H9 (cell line): Measurements from ENCODE around the gene LDLRAP1. TPM values are rescaled to one million over a fixed set of nuclear protein-coding genes. Genes with fewer than 3 reads are reported as not detected.

Source experiments
- DNase-seq: peaks from one replicate; pipeline ENCODE4 v3.0.0-alpha.2; 2017
- H2AFZ ChIP-seq: one replicate; pipeline ENCODE4 v1.6.1; 2013; ENCODE audit warnings: mild to moderate bottlenecking, low read length, control low read depth, moderate library complexity
- H2AK5ac ChIP-seq: 2 replicates; pipeline ENCODE4 v1.6.1; 2013; ENCODE audit warnings: low read length, control low read depth, mixed read lengths; ENCODE audit not compliant: insufficient read length
- H2BK120ac ChIP-seq: one replicate; pipeline ENCODE4 v1.6.1; 2013; ENCODE audit warnings: low read depth, mild to moderate bottlenecking, low read length, control low read depth, inconsistent platforms; ENCODE audit not compliant: poor library complexity, severe bottlenecking
- H2BK12ac ChIP-seq: 2 replicates; pipeline ENCODE4 v1.6.1; 2013; ENCODE audit warnings: low read length, control low read depth, mixed read lengths, low read depth; ENCODE audit not compliant: insufficient read length
- H2BK15ac ChIP-seq: 2 replicates; pipeline ENCODE4 v1.6.1; 2013; ENCODE audit warnings: low read depth, low read length, control low read depth
- H2BK20ac ChIP-seq: one replicate; pipeline ENCODE4 v1.6.1; 2013; ENCODE audit warnings: low read depth, mild to moderate bottlenecking, low read length, control low read depth, inconsistent platforms; ENCODE audit not compliant: poor library complexity, severe bottlenecking
- H2BK5ac ChIP-seq: 2 replicates; pipeline ENCODE4 v1.6.1; 2013; ENCODE audit warnings: low read length, control low read depth, mixed read lengths; ENCODE audit not compliant: insufficient read length
- H3K14ac ChIP-seq: 2 replicates; pipeline ENCODE4 v1.6.1; 2013; ENCODE audit warnings: low read length, control low read depth; ENCODE audit not compliant: insufficient read depth
- H3K18ac ChIP-seq: 2 replicates; pipeline ENCODE4 v1.6.1; 2013; ENCODE audit warnings: low read depth, mild to moderate bottlenecking, mixed read lengths, low read length, control low read depth; ENCODE audit not compliant: insufficient read length
- H3K23ac ChIP-seq: 2 replicates; pipeline ENCODE4 v1.6.1; 2013; ENCODE audit warnings: low read length, control low read depth, mixed read lengths, low read depth; ENCODE audit not compliant: insufficient read length
- H3K23me2 ChIP-seq: 2 replicates; pipeline ENCODE4 v1.6.1; 2013; ENCODE audit warnings: low read depth, mild to moderate bottlenecking, mixed read lengths, low read length, control low read depth; ENCODE audit not compliant: insufficient read length, poor library complexity, severe bottlenecking
- H3K27ac ChIP-seq: 2 replicates; pipeline ENCODE4 v1.5.1; 2013; ENCODE audit warnings: low read length, control low read depth, mixed read lengths, low read depth; ENCODE audit not compliant: insufficient read length
- H3K27me3 ChIP-seq: 2 replicates; pipeline ENCODE4 v1.6.1; 2013; ENCODE audit warnings: low read length, control low read depth, inconsistent platforms; ENCODE audit not compliant: insufficient read depth
- H3K4ac ChIP-seq: 2 replicates; pipeline ENCODE4 v1.6.1; 2013; ENCODE audit warnings: low read depth, mild to moderate bottlenecking, control low read depth, inconsistent platforms, low read length, moderate library complexity
- H3K4me1 ChIP-seq: 2 replicates; pipeline ENCODE4 v1.6.1; 2013; ENCODE audit warnings: low read length, control low read depth, inconsistent platforms; ENCODE audit not compliant: insufficient read depth
- H3K4me2 ChIP-seq: 2 replicates; pipeline ENCODE4 v1.6.1; 2013; ENCODE audit warnings: low read length, control low read depth, mixed read lengths; ENCODE audit not compliant: insufficient read length, insufficient read depth
- H3K56ac ChIP-seq: 2 replicates; pipeline ENCODE4 v1.6.1; 2013; ENCODE audit warnings: low read depth, mild to moderate bottlenecking, mixed read lengths, low read length, control low read depth; ENCODE audit not compliant: insufficient read length
- H3K79me1 ChIP-seq: 2 replicates; pipeline ENCODE4 v1.6.1; 2013; ENCODE audit warnings: low read depth, mild to moderate bottlenecking, moderate library complexity, low read length, control low read depth, inconsistent platforms; ENCODE audit not compliant: insufficient read depth, poor library complexity, severe bottlenecking
- H3K79me2 ChIP-seq: 2 replicates; pipeline ENCODE4 v1.6.1; 2013; ENCODE audit warnings: low read length, control low read depth, inconsistent platforms; ENCODE audit not compliant: insufficient read depth
- H3K9ac ChIP-seq: 2 replicates; pipeline ENCODE4 v1.6.1; 2013; ENCODE audit warnings: low read length, control low read depth, mixed read lengths; ENCODE audit not compliant: insufficient read length; ENCODE audit errors: extremely low read depth
- H3K9me3 ChIP-seq: one replicate; pipeline ENCODE4 v1.6.1; 2013; ENCODE audit warnings: low read depth, low read length, inconsistent platforms; ENCODE audit not compliant: control insufficient read depth
- H3T11ph ChIP-seq: one replicate; pipeline ENCODE4 v1.6.1; 2013; ENCODE audit warnings: mild to moderate bottlenecking, low read length, control low read depth, inconsistent platforms
- H4K20me1 ChIP-seq: one replicate; pipeline ENCODE4 v1.6.1; 2013; ENCODE audit not compliant: control insufficient read depth, insufficient read length, insufficient read depth
- H4K5ac ChIP-seq: 2 replicates; pipeline ENCODE4 v1.6.1; 2013; ENCODE audit warnings: low read depth, mild to moderate bottlenecking, mixed read lengths, low read length, control low read depth; ENCODE audit not compliant: insufficient read length
- H4K8ac ChIP-seq: replicated peaks from 2 replicates; pipeline ENCODE4 v1.6.1; 2013; ENCODE audit warnings: low read length, control low read depth, mixed read lengths, low read depth; ENCODE audit not compliant: insufficient read length
- H4K91ac ChIP-seq: 2 replicates; pipeline ENCODE4 v1.6.1; 2013; ENCODE audit warnings: low read depth, mild to moderate bottlenecking, moderate library complexity, mixed read lengths, low read length, control low read depth; ENCODE audit not compliant: insufficient read length
- H3K27ac Mint-ChIP-seq, 3 experiments: 2 replicates in 2 of 3; 3 replicates in 1 of 3; pipeline ENCODE4 v1.8.0; 2020 to 2021; ENCODE audit warnings: mixed read lengths in 3 of 3, mild to moderate bottlenecking in 1 of 3, moderate library complexity in 1 of 3
- H3K27me3 Mint-ChIP-seq: 2 replicates; pipeline ENCODE4 v1.8.0; 2021; ENCODE audit warnings: low read depth, mild to moderate bottlenecking, moderate library complexity, mixed read lengths
- H3K36me3 Mint-ChIP-seq, 3 experiments: 2 replicates in 2 of 3; 3 replicates in 1 of 3; pipeline ENCODE4 v1.8.0; 2020 to 2021; ENCODE audit warnings: low read depth in 3 of 3, mixed read lengths in 3 of 3; ENCODE audit not compliant: insufficient read depth in 1 of 3
- H3K4me1 Mint-ChIP-seq, 2 experiments: 2 replicates each; pipeline ENCODE4 v1.8.0; 2020; ENCODE audit warnings: mixed read lengths in 2 of 2
- H3K4me3 Mint-ChIP-seq, 2 experiments: 2 replicates in 1 of 2; 3 replicates in 1 of 2; pipeline ENCODE4 v1.8.0; 2020 to 2021; ENCODE audit warnings: mild to moderate bottlenecking in 2 of 2, mixed read lengths in 2 of 2, moderate library complexity in 1 of 2
- H3K9me3 Mint-ChIP-seq, 2 experiments: 2 replicates in 1 of 2; 3 replicates in 1 of 2; pipeline ENCODE4 v1.8.0; 2020; ENCODE audit warnings: mild to moderate bottlenecking in 2 of 2, mixed read lengths in 2 of 2, moderate library complexity in 1 of 2
- WGBS: extraction: QIAGEN DNeasy Blood & Tissue Kit; methylation state at CpG from one replicate; pipeline ENCODE4 v1.1.7; 2013; ENCODE audit warnings: missing lambda C conversion rate, low lambda C conversion rate, mixed read lengths; ENCODE audit not compliant: insufficient read length; ENCODE audit errors: extremely low coverage; 5-methylcytosine and 5-hydroxymethylcytosine counted together
- total RNA-seq: library from RNA; stranded (reverse); gene quantifications from 2 replicates; pipeline ENCODE4 v1.2.1, GENCODE V29; 2021
- TF ChIP-seq, protein P1 (sequence below): fragments of 200-600 bp; sonication (generic); conservative IDR thresholded peaks from 3 replicates; pipeline ENCODE4 v1.8.0; 2021; ENCODE audit warnings: antibody characterized with exemption, mild to moderate bottlenecking

LDLRAP1 gene
- total RNA-seq, 1 experiment from 2014 or later: 15.7 TPM

DNA sequence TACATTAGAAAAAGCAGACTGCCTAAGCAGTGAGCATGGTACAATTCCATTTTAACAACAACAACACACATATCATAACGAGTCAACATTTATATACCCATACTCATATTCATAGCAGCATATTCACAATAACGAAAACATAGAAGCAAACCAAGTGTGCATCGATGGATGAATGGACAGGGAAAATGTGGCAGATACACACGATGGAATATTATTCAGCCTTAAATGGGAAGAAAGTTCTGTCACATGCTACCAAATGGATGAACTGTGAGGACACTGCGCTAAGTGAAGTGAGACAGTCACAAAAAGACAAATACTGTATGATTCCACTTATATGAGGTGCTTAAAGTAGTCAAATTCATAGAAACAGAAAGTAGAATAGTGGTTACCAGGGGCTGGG lies 63.7 kb downstream of the LDLRAP1 start:
- no peaks in the 10 kb centered on the region for H3K79me2 ChIP-seq
- no peak overlapping the region for H3K14ac ChIP-seq
- Mint-ChIP-seq H3K27me3 (peaks cover 14% of the 10 kb centered on the region), H3K27ac (no peak overlapping the region), H3K36me3 (no peaks in the 10 kb centered on the region), H3K4me3 (no peak overlapping the region), H3K4me1 (peaks cover 4% of the 10 kb centered on the region in 2 experiments), H3K9me3 (no peaks in the 10 kb centered on the region)
- no peak overlapping the region for H2BK5ac ChIP-seq
- no peak overlapping the region for H2BK20ac ChIP-seq
- no peak overlapping the region for H3T11ph ChIP-seq
- H3K4me1 ChIP-seq: no peaks in the 10 kb centered on the region
- DNase-seq: no peak
- H3K27ac ChIP-seq: no peak overlapping the region
- H3K23me2 ChIP-seq: no peaks in the 10 kb centered on the region
- H2BK12ac ChIP-seq: no peak overlapping the region
- H3K27me3 ChIP-seq: no peaks in the 10 kb centered on the region
- WGBS: 100% methylated on average over 2 of the region's 5 CpGs
- H3K18ac ChIP-seq: no peak overlapping the region
- H2BK120ac ChIP-seq: no peak overlapping the region
- TF ChIP-seq, protein P1, sequence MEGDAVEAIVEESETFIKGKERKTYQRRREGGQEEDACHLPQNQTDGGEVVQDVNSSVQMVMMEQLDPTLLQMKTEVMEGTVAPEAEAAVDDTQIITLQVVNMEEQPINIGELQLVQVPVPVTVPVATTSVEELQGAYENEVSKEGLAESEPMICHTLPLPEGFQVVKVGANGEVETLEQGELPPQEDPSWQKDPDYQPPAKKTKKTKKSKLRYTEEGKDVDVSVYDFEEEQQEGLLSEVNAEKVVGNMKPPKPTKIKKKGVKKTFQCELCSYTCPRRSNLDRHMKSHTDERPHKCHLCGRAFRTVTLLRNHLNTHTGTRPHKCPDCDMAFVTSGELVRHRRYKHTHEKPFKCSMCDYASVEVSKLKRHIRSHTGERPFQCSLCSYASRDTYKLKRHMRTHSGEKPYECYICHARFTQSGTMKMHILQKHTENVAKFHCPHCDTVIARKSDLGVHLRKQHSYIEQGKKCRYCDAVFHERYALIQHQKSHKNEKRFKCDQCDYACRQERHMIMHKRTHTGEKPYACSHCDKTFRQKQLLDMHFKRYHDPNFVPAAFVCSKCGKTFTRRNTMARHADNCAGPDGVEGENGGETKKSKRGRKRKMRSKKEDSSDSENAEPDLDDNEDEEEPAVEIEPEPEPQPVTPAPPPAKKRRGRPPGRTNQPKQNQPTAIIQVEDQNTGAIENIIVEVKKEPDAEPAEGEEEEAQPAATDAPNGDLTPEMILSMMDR: no peak
- H4K20me1 ChIP-seq: no peaks in the 10 kb centered on the region
- no peak overlapping the region for H4K8ac ChIP-seq
- H4K91ac ChIP-seq: no peak overlapping the region
- H2AK5ac ChIP-seq: no peak overlapping the region
- H3K9me3 ChIP-seq: no peaks in the 10 kb centered on the region
- no peak overlapping the region for H3K56ac ChIP-seq
- H3K79me1 ChIP-seq: no peaks in the 10 kb centered on the region
- no peak overlapping the region for H3K9ac ChIP-seq
- no peak overlapping the region for H3K23ac ChIP-seq
- no peak overlapping the region for H3K4ac ChIP-seq
- no peak overlapping the region for H4K5ac ChIP-seq
- no peak overlapping the region for H2AFZ ChIP-seq
- no peak overlapping the region for H2BK15ac ChIP-seq
- no peak overlapping the region for H3K4me2 ChIP-seq
